Caco-2 (cell line): ENCODE data around the gene CKLF. TPM values are rescaled to one million over a fixed set of nuclear protein-coding genes. Genes with fewer than 3 reads are reported as not detected.

Source experiments
- BruUV-seq: library from RNA; stranded (reverse); fragments of 400-500 nt; replicated peaks from 2 replicates; lab custom pipeline; 2021; lab: Mats Ljungman, UMichigan
- CTCF ChIA-PET: fragments of 300-600 bp; sonication (Branson Sonifier 250); formaldehyde crosslinking; loops from one replicate; lab custom pipeline; 2022; ENCODE audit warnings: antibody characterized with exemption; lab: Charles Lee
- POLR2A ChIA-PET: fragments of 300-600 bp; sonication (Branson Sonifier 250); formaldehyde crosslinking; loops from one replicate; lab custom pipeline; 2022; ENCODE audit warnings: antibody characterized with exemption; lab: Charles Lee
- DNase-seq, 2 experiments: peaks; one replicate each; pipeline versions ENCODE4 v3.0.0 to v3.0.0-alpha.2; 2020 to 2022
- H3K27me3 ChIP-seq: replicated peaks from 2 replicates; pipeline ENCODE4 v1.6.0; 2011; ENCODE audit warnings: low read length; ENCODE audit not compliant: control insufficient read depth, insufficient read depth
- H3K36me3 ChIP-seq: 2 replicates; pipeline ENCODE4 v1.5.1; 2011; ENCODE audit warnings: low read length; ENCODE audit not compliant: control insufficient read depth, insufficient read depth
- H3K4me1 ChIP-seq: fragments of 250-450 bp; sonication (Bioruptor Pico); 2 replicates; pipeline ENCODE4 v1.5.1; 2020; ENCODE audit warnings: mild to moderate bottlenecking
- H3K4me3 ChIP-seq: 2 replicates; pipeline ENCODE4 v1.5.1; 2011; ENCODE audit warnings: low read depth, mild to moderate bottlenecking, control low read depth, low read length
- H3K9me3 ChIP-seq: fragments of 250-450 bp; sonication (Bioruptor Pico); 2 replicates; pipeline ENCODE4 v1.5.1; 2020; ENCODE audit warnings: mild to moderate bottlenecking, moderate library complexity
- H3K27ac Mint-ChIP-seq: one replicate; pipeline ENCODE4 v1.8.0; 2022; ENCODE audit warnings: mixed read lengths; ENCODE audit not compliant: unreplicated experiment
- H3K27me3 Mint-ChIP-seq: one replicate; pipeline ENCODE4 v1.8.0; 2022; ENCODE audit warnings: mixed read lengths; ENCODE audit not compliant: insufficient read depth, unreplicated experiment
- H3K36me3 Mint-ChIP-seq: one replicate; pipeline ENCODE4 v1.8.0; 2022; ENCODE audit warnings: mild to moderate bottlenecking, mixed read lengths; ENCODE audit not compliant: insufficient read depth, unreplicated experiment
- H3K4me1 Mint-ChIP-seq: one replicate; pipeline ENCODE4 v1.8.0; 2022; ENCODE audit warnings: low read depth, mixed read lengths; ENCODE audit not compliant: unreplicated experiment
- H3K4me3 Mint-ChIP-seq: one replicate; pipeline ENCODE4 v1.8.0; 2022; ENCODE audit warnings: mild to moderate bottlenecking, moderate library complexity, mixed read lengths; ENCODE audit not compliant: unreplicated experiment
- H3K9me3 Mint-ChIP-seq: one replicate; pipeline ENCODE4 v1.8.0; 2022; ENCODE audit warnings: mixed read lengths; ENCODE audit not compliant: unreplicated experiment
- intact Hi-C: fragments of 100-400 bp; cut with micrococcal nuclease; formaldehyde crosslinking; loops from one replicate; pipeline ENCODE4 v1.10.0; 2022; ENCODE audit not compliant: unreplicated experiment
- total RNA-seq: library from RNA; stranded (reverse); gene quantifications from 2 replicates; pipeline ENCODE4 v1.2.3, GENCODE V29; 2022
- TF ChIP-seq, protein P1 (sequence below), 2 experiments: fragments of 200-600 bp in 1 of 2; IDR thresholded peaks; 1 replicate in 1 of 2; 2 replicates in 1 of 2; pipeline versions ENCODE4 v1.5.1 to v1.8.0; 2011 to 2022; ENCODE audit warnings: antibody characterized with exemption in 1 of 2, control low read depth in 1 of 2, inconsistent platforms in 1 of 2, low read depth in 1 of 2, low read length in 1 of 2, mild to moderate bottlenecking in 1 of 2, moderate library complexity in 1 of 2; ENCODE audit not compliant: insufficient read depth in 1 of 2, severe bottlenecking in 1 of 2, unreplicated experiment in 1 of 2

The CKLF gene
- total RNA-seq, 1 experiment from 2014 or later: 103 TPM

DNA sequence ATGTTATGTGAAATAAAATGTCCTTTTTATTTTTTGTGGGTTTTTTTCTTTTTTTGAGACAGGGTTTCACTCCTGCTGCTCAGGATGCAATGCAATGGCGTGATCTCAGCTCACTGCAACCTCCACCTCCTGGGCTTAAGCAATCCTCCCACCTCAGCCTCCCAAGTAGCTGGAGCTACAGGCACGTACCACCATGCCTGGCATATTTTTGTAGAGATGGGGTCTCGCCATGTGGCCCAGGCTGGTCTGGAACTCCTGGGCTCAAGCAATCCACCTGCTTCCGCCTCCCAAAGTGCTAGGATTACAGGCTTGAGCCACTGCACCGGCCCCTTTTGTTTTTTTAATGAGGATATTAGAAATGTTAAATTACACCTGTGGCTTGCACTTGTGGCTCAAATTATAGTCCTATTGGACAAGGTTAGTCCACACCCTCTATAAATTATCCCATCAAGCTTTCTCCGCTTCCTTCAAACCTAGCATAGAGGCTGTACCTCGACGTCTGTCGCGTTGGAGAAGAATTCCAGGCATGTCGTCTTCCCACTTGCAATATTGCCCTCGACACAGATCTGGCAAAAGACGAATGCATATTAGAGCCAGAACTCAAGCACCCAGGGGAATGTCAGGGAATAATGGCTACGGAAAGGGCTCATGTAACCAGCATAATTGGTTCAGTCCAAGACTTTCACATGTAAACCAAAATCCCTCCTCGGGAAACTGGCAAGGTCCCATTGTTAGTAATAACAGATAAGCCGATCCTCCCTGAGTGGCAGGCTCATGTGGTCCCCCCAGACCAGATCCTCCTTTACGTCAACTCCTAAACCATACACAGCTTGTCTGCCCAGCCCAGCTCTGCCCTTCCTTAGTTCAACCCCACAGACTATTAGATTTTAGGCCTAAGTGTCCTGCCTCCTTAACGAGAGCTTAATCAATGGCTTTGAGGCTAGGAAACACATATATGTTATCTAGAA lies 10.7 kb upstream of the CKLF start:
- H3K4me3 ChIP-seq: no peak overlapping the region
- no peak overlapping the region for H3K27ac Mint-ChIP-seq
- intact Hi-C loops: no loop called here
- peaks cover 4% of the 10 kb centered on the region for H3K36me3 Mint-ChIP-seq
- ChIA-PET CTCF (no interaction called here), POLR2A (no interaction called here)
- no peaks in the 10 kb centered on the region for H3K4me1 ChIP-seq
- no peak overlapping the region for H3K4me3 Mint-ChIP-seq
- no peak for DNase-seq
- H3K27me3 Mint-ChIP-seq: no peaks in the 10 kb centered on the region
- TF ChIP-seq, protein P1, sequence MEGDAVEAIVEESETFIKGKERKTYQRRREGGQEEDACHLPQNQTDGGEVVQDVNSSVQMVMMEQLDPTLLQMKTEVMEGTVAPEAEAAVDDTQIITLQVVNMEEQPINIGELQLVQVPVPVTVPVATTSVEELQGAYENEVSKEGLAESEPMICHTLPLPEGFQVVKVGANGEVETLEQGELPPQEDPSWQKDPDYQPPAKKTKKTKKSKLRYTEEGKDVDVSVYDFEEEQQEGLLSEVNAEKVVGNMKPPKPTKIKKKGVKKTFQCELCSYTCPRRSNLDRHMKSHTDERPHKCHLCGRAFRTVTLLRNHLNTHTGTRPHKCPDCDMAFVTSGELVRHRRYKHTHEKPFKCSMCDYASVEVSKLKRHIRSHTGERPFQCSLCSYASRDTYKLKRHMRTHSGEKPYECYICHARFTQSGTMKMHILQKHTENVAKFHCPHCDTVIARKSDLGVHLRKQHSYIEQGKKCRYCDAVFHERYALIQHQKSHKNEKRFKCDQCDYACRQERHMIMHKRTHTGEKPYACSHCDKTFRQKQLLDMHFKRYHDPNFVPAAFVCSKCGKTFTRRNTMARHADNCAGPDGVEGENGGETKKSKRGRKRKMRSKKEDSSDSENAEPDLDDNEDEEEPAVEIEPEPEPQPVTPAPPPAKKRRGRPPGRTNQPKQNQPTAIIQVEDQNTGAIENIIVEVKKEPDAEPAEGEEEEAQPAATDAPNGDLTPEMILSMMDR (IDR thresholded peaks at IDR 0.05; ENCODE audit: insufficient read depth in 1 of 2, low read depth in 1 of 2, low read length in 1 of 2, severe bottlenecking in 1 of 2, unreplicated experiment in 1 of 2): no peak
- H3K27me3 ChIP-seq: no peaks in the 10 kb centered on the region
- no peaks in the 10 kb centered on the region for H3K36me3 ChIP-seq
- H3K9me3 ChIP-seq: no peaks in the 10 kb centered on the region
- no peaks in the 10 kb centered on the region for H3K4me1 Mint-ChIP-seq
- no TSS peak for BruUV-seq
- H3K9me3 Mint-ChIP-seq: no peaks in the 10 kb centered on the region

DNA sequence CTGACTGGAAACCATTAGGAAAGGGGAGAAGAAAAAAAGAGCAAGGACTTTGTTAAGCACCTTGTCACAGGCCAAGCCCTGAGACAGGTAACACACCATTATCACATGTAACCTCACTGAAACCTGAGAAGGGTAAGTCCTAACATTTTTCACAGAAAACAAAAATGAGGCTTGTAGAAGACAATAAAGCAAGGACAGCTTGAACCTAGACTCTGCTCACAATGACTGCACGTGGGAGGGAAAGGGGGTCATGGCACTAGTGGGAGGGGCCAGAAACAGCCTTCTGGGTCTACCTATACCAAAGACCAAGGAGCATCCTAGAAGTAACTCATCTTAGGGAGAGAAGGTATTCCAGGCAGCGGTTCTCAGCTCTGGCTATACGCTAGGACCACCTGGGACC lies 10.0 kb upstream of the CKLF start:
- CTCF ChIA-PET: interaction anchor here (0.6 kb wide), 1 partner anchor 9 kb away, joined by 4 read pairs; no protein-coding TSS in a partner anchor
- no peaks in the 10 kb centered on the region for H3K27me3 Mint-ChIP-seq
- POLR2A ChIA-PET: no interaction called here

DNA sequence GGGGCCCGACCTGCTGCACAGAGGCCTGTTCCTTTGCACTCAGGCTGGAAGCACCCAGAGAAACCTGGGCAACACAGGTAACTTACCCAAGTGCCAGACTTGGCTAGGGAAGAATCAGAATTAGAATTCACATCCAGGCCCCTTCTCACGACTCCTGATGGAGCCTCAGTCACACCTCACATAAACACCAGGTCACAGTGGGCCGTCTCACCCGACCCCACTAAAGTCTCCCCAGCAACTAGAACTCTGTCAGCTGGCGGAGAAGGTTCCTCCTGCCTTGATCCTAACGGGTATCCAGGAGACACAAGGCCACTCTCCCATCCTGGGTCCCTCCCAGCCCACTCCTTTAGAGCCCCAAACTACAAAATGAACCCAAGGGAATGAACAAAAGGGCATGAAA lies 8.8 kb upstream of the CKLF start:
- no peak overlapping the region for H3K4me3 ChIP-seq
- ChIA-PET CTCF (no interaction called here), POLR2A (no interaction called here)
- H3K4me3 Mint-ChIP-seq: no peak overlapping the region
- H3K9me3 Mint-ChIP-seq: no peaks in the 10 kb centered on the region
- intact Hi-C loops: no loop called here
- TF ChIP-seq, protein P1 (IDR thresholded peaks at IDR 0.05; ENCODE audit: insufficient read depth in 1 of 2, low read depth in 1 of 2, low read length in 1 of 2, severe bottlenecking in 1 of 2, unreplicated experiment in 1 of 2): no peak
- no peaks in the 10 kb centered on the region for H3K9me3 ChIP-seq
- peaks cover under 1% of the 10 kb centered on the region; the same call in 1 of the 2 replicates for H3K4me1 ChIP-seq
- H3K27me3 ChIP-seq: no peaks in the 10 kb centered on the region
- peaks cover 4% of the 10 kb centered on the region for H3K36me3 Mint-ChIP-seq
- no peaks in the 10 kb centered on the region for H3K36me3 ChIP-seq
- H3K27ac Mint-ChIP-seq: no peak overlapping the region
- H3K4me1 Mint-ChIP-seq: peaks cover 6% of the 10 kb centered on the region
- no peaks in the 10 kb centered on the region for H3K27me3 Mint-ChIP-seq
- BruUV-seq: no TSS peak
- DNase-seq: no peak

More for the DNA sequence above, 10.0 kb upstream of the CKLF start:
- H3K9me3 ChIP-seq: no peaks in the 10 kb centered on the region
- BruUV-seq: no TSS peak
- H3K4me3 ChIP-seq: no peak overlapping the region
- TF ChIP-seq, protein P1 (IDR thresholded peaks at IDR 0.05; ENCODE audit: insufficient read depth in 1 of 2, low read depth in 1 of 2, low read length in 1 of 2, severe bottlenecking in 1 of 2, unreplicated experiment in 1 of 2): no peak
- no peaks in the 10 kb centered on the region for H3K36me3 ChIP-seq
- H3K4me1 ChIP-seq: no peaks in the 10 kb centered on the region
- Mint-ChIP-seq H3K27ac (no peak overlapping the region), H3K4me1 (no peaks in the 10 kb centered on the region), H3K36me3 (peaks cover 4% of the 10 kb centered on the region), H3K4me3 (no peak overlapping the region), H3K9me3 (no peaks in the 10 kb centered on the region)
- DNase-seq: no peak
- intact Hi-C loops: no loop called here
- no peaks in the 10 kb centered on the region for H3K27me3 ChIP-seq
